GM21526 (cell line): ENCODE data around the gene CHD9NB.
A peak's percentile ranks its signal among the peaks of the same experiment; 100 is the strongest.

Source experiments
- ATAC-seq: cut with Tn5 transposase; IDR thresholded peaks from one replicate; pipeline ENCODE4 v1.9.1; 2021; ENCODE audit warnings: moderate library complexity; ENCODE audit not compliant: unreplicated experiment, low FRiP score

The CHD9NB gene

DNA sequence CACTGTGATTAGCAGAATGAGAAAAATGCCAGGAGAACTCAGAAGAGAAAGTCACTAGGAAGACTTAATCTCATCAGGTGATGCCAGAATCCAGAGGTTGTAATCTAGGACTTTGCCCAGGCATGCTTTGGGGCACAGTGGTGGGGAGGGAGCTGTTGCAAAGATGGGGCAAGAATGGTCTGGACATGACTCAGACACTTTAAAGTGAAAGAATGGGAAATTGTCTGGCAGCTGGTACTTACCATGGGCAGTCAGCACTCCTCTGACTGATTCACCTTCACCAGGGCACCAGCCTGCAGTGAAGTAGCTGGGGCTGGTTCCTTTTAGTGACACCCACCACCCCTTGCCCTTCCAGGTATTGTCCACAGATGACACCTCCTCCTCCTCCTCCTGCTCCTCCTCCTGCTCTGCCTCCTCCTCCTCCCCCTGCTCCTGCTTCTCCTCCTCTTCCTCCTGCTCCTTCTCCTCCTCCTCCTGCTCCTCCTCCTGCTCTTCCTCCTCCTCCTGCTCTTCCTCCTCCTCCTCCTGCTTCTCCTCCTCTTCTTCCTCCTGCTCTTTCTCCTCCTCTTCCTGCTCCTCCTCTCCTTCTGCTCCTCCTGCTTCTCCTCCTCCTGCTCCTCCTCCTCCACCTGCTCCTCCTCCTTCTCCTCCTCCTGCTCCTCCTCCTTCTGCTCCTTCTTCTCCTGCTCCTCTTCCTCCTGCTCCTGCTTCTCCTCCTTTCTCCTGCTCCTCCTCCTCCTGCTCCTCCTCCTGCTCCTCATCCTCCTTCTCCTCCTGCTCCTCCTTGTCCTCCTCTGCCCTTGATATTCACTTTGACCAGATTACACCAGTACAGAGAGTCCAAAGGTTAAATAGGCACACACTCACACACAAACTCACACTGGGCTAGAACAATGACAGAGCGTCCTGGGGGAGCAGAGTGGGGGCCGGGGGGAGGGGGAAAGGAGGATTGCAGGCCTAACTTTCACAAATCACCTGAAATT lies at the start of gene CHD9NB:
Gene CHD9NB (minus strand): TSS at position 379 of the 983 bp plus-strand sequence. CDS start 8,739 bp downstream, outside the sequence.
- no peak for ATAC-seq

GRCh38 chr16:53100889-53101288 lies 48.2 kb upstream of the CHD9NB start:
- no peak for ATAC-seq

DNA sequence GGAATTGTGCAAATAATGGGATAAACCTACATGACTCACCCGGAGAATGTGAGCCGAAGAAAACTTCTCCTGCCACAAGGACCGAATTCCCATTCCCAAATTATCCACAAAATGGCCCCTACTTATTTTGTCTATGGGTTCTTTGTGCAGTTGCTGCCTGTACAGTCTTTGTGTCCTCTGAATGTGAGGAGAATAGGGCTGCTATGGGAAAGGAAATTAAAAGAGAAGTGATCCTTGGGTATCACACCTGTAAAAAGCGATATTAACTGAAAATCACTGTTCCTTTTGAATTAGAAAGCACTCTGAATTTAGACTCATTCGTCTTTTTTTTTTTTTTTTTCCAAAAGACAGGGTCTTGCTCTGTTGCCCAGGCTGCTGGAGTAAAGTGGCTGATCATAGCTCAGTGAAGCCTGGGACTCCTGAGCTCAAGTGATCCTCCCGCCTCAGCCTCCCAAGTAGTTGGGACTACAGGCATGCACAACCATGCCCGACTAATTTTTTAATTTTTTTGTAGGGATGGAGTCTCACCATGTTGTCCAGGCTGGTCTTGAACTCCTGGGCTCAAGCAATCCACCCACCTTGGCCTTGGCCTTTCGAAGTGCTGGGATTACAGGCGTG lies 47.5 kb upstream of the CHD9NB start:
- ATAC-seq: no peak

DNA sequence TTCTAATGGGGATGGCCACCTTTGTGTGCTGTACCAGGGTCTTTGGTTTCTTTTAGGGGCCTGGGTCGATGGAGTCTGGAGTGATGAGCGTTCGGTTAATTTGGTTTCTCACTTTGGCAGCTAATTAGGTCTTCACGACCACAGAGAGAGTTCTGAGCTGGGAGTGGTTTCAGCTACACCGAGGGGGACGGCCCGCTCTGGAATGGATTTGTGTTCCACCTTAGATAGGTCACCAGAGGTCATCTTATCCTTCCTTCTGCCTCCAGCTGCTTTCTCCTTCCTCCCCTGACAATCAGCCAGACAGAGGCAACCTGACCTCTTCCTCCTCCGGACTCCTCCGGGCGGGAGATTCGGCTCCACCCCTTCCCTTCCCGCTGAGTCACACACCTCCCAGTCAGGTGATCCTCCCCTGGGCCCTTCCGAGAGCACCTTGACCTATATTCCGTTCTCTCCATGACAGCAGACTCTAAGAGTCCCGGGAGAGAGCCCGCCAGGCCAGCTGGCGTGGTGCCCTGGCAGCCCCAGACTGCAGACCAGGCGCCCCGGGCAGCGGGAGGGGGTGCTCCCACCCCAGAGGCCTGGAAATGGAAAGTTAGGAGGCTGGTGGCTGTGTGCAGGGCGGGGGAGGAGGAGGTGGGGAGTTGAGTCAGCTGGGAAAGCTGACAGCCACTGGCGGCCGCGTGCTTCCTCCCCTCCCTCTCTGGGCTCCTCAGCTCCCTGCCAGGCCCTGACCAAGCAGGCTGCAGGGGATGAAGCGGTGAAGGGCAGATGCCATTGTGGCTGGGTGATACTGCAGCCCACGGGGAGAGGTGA lies 46.8 kb upstream of the CHD9NB start:
- peak; percentile 58 for ATAC-seq

GRCh38 chr16:53098526-53099317 lies 46.0 kb upstream of the CHD9NB start:
- ATAC-seq: peak; percentile 57

GRCh38 chr16:53097190-53097589 lies 44.5 kb upstream of the CHD9NB start:
- no peak for ATAC-seq

DNA sequence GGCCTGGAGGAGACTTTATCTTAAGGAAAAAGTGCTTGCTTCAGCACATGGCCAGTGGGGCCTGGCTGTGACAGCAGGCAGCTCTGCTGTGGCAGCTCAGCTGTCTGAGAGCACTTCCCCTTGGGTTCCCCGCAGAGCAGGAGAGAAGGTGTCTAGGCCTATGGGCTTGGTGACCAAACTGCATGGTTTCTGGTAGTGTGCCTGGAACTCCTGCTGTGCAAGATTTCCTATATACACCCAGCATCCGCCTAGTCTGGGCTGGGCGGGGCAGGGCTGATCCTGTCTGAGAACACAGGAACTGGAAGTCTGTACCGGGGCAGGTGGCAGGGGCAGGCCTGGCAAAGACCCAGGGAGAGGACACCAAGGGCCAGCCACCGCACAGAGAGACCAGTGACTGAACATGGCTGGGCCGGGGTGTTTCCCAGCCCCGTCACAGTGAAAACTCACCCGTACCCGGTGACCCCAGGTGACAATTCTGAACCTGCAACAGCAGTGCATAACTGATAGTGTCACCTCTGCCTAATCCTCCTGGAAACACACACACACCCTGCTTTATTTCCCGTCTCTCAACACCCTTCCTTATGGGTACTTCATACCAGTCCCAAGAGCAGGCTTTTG lies 41.4 kb upstream of the CHD9NB start:
- ATAC-seq: no peak

- no peak for ATAC-seq
Observed at GRCh38 chr16:53093162-53093744, 40.6 kb upstream of the CHD9NB start.

DNA sequence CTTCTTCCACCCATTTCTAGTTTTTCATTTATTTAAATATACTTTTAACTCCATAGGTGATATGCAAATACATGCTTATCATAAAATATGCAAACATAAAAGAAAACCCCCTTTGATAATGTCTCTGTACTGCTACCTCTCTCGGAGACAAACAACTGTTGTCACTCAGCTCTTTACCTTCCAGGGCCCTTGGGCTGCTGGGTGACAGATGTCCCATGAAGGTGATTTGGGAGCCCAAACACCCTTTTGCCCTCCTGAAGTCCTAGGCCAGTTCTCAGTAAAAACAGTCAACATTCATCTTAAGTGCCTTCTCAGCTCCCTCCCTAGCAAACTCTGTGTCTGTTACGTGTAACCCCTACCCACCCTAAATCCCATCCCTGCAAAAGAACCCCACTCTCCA lies 39.6 kb upstream of the CHD9NB start:
- no peak for ATAC-seq

GRCh38 chr16:53091466-53092211 lies 38.9 kb upstream of the CHD9NB start:
- ATAC-seq: peak; percentile 1

GRCh38 chr16:53090591-53091411 lies 38.1 kb upstream of the CHD9NB start:
- ATAC-seq: peak; percentile 51

GRCh38 chr16:53090286-53090590 lies 37.5 kb upstream of the CHD9NB start:
- ATAC-seq: no peak

DNA sequence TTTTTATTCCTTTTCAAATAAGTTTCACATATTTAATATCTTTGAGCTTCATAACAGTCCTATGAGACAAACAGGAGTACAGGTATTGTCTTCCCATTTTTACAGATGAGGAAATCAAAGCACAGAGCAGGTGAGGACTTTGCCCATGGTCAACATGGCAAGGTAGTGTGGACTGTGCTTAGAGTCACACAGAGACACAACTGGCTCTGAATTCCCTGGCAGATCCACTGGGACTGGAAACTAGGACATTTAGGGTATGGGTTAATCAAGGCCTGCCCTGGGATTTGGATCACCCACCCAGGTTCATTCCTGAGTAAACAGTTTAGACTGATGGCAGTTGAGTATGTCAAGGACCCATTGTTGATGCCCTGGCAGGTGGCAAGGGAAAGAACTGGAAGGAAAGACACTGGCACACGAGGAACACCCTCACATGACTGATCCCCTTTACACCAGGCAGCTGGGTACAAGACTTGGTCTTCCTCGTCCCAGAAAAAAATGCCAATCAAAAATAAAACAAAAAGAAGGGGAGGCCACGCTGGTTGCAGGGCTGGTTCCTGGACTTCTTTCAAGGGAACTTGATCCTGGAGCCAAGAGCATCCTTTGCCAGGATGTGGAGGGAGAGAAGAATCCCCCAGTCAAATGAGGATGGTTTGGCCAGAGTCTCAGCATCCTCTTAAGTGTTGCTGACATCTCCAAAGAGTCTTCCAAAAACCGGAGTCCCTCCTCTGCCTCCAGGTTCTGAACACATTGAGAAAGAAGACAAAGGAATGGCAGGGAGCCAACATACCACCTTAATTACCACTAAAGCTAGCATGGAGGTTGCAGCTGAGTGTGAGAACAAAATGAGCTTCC lies 37.0 kb upstream of the CHD9NB start:
- no peak for ATAC-seq

DNA sequence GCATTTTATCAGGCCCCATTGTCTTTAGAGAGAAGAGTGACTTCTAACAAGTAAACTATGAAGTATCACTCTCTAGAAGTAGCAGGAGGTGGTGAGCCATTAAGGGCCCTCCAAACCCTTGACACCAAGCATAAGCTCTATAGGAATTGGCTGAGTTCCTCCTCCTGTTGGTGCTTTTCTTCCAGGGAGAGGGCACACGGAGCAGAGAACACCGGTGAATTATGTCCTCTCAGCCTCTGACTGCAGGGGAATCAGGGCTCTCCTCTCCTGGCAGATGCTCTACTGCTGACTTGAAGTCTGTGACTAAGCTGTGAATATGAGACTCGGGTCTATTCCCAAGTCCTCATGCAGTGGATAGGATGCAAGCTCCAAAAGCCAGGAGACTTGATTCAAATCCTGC lies 34.4 kb upstream of the CHD9NB start:
- no peak for ATAC-seq

DNA sequence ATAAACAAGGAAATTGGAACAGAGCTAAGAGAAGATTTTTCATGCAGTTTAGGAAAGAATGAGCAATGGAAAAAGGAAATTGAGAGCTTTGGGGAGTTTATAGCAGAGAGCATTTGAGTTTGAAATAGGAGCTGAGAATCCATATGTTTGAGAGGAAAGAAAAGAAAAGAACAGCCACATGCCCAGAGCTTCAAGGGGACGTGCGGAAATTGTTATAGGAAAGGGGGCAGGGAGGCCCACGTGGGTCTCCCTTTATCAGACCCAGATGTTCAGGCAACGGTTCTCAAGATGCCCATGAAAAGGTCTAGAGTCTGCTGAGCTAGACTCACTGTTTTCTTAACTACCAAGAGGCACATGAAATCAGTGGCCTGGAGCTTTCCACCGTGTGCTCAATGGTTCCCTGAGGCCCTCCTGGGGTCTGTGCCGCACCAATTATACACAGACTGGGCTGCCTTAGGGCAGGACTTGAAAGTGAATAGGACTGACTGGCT lies 33.3 kb upstream of the CHD9NB start:
- ATAC-seq: no peak

GRCh38 chr16:53085369-53085843 lies 32.7 kb upstream of the CHD9NB start:
- ATAC-seq: no peak
